HepG2 (cell line): ENCODE measurements around the gene GEMIN2. TPM values are rescaled to one million over a fixed set of nuclear protein-coding genes. Genes with fewer than 3 reads are reported as not detected.

Experiments
- FOXO1 ChIP-seq: sonication (generic); formaldehyde crosslinking; IDR thresholded peaks from 2 replicates; pipeline ENCODE4 v1.4.0; 2020; ENCODE audit warnings: missing genetic modification reagents
- KLF11 ChIP-seq: IDR thresholded peaks from 2 replicates; pipeline ENCODE4 v1.6.1; 2016; ENCODE audit warnings: missing compliant biosample characterization
- NFIC ChIP-seq: IDR thresholded peaks from 2 replicates; pipeline ENCODE4 v1.6.1; 2012; ENCODE audit warnings: mild to moderate bottlenecking, low read length, inconsistent platforms
- PAWR ChIP-seq: sonication (generic); formaldehyde crosslinking; IDR thresholded peaks from 2 replicates; pipeline ENCODE4 v1.4.0; 2020; ENCODE audit warnings: missing genetic modification reagents, mild to moderate bottlenecking, borderline replicate concordance
- SRF ChIP-seq: IDR thresholded peaks from 2 replicates; pipeline ENCODE4 v1.6.1; 2011; ENCODE audit warnings: mild to moderate bottlenecking, low read depth, low read length, moderate library complexity
- SRSF4 ChIP-seq: fragments of 200-400 bp; formaldehyde crosslinking; IDR thresholded peaks from one replicate; pipeline ENCODE4 v1.6.1; 2018; ENCODE audit warnings: mild to moderate bottlenecking, low read depth, low read length, moderate library complexity; ENCODE audit not compliant: poor library complexity, severe bottlenecking
- TRIM24 ChIP-seq: sonication (generic); formaldehyde crosslinking; IDR thresholded peaks from 2 replicates; pipeline ENCODE4 v1.8.0; 2022; ENCODE audit warnings: mild to moderate bottlenecking, missing genetic modification reagents
- ZKSCAN1 ChIP-seq: fragments of 150-350 bp; IDR thresholded peaks from 2 replicates; pipeline ENCODE4 v1.6.1; 2014; ENCODE audit warnings: low read length
- ZNF17 ChIP-seq: sonication (generic); formaldehyde crosslinking; IDR thresholded peaks from 2 replicates; pipeline ENCODE4 v1.5.0; 2020; ENCODE audit warnings: mild to moderate bottlenecking, missing genetic modification reagents
- ZNF263 ChIP-seq: sonication (generic); formaldehyde crosslinking; IDR thresholded peaks from 2 replicates; pipeline ENCODE4 v1.4.0; 2020; ENCODE audit warnings: missing genetic modification reagents
- ZNF274 ChIP-seq: sonication (generic); formaldehyde crosslinking; IDR thresholded peaks from 2 replicates; pipeline ENCODE4 v1.5.1; 2020; ENCODE audit warnings: mild to moderate bottlenecking, missing genetic modification reagents
- ZNF562 ChIP-seq: sonication (generic); formaldehyde crosslinking; IDR thresholded peaks from 2 replicates; pipeline ENCODE4 v1.8.0; 2022; ENCODE audit warnings: missing genetic modification reagents, borderline replicate concordance
- ZNF567 ChIP-seq: sonication (generic); formaldehyde crosslinking; IDR thresholded peaks from 2 replicates; pipeline ENCODE4 v1.8.1; 2023; ENCODE audit warnings: mild to moderate bottlenecking, missing genetic modification reagents, borderline replicate concordance
- ZNF660 ChIP-seq: sonication (generic); formaldehyde crosslinking; IDR thresholded peaks from 2 replicates; pipeline ENCODE4 v1.5.1; 2020; ENCODE audit warnings: mild to moderate bottlenecking, low read depth, missing genetic modification reagents, borderline replicate concordance
- ZNF841 ChIP-seq: sonication (generic); formaldehyde crosslinking; IDR thresholded peaks from 2 replicates; pipeline ENCODE4 v1.8.1; 2023; ENCODE audit warnings: missing genetic modification reagents, borderline replicate concordance
- polyA plus RNA-seq, 8 experiments: library from polyadenylated mRNA; depleted of rRNA in 3 of 8; stranded (reverse) in 7 of 8; unstranded in 1 of 8; fragments of >200 nt; fragmentation: Illumina TruSeq in 4 of 8; extraction: Trizol in 4 of 8; gene quantifications; 2 replicates each; pipeline versions ENCODE4 v1.2.1 to v1.2.3, GENCODE V29; 2011 to 2016; ENCODE audit warnings: low read depth in 4 of 8, missing spikeins in 1 of 8, mixed read lengths in 1 of 8; ENCODE audit not compliant: insufficient read depth in 1 of 8
- total RNA-seq, 5 experiments: library from RNA; depleted of rRNA; stranded (reverse); fragments of >200 nt; fragmentation: Illumina TruSeq; extraction: Trizol; gene quantifications; 2 replicates each; pipeline ENCODE4 v1.2.3, GENCODE V29; 2016; ENCODE audit warnings: low read depth in 1 of 5
- TF ChIP-seq, protein P1 (sequence below): sonication (generic); formaldehyde crosslinking; IDR thresholded peaks from 2 replicates; pipeline ENCODE4 v1.9.0; 2021; ENCODE audit warnings: missing genetic modification reagents, mild to moderate bottlenecking, borderline replicate concordance
- TF ChIP-seq, protein P2 (sequence below): sonication (generic); formaldehyde crosslinking; conservative IDR thresholded peaks from 2 replicates; pipeline ENCODE4 v1.8.0; 2022; ENCODE audit warnings: missing genetic modification reagents
- TF ChIP-seq, protein P3 (sequence below): sonication (generic); formaldehyde crosslinking; IDR thresholded peaks from 2 replicates; pipeline ENCODE4 v1.4.0; 2020; ENCODE audit warnings: mild to moderate bottlenecking, missing genetic modification reagents

The GEMIN2 gene
- total and polyA plus RNA-seq, 2 of the 13 experiments (the other 11 are each of a cell fraction or from before 2014, with no cell fraction given): 54.8 to 110 TPM

DNA sequence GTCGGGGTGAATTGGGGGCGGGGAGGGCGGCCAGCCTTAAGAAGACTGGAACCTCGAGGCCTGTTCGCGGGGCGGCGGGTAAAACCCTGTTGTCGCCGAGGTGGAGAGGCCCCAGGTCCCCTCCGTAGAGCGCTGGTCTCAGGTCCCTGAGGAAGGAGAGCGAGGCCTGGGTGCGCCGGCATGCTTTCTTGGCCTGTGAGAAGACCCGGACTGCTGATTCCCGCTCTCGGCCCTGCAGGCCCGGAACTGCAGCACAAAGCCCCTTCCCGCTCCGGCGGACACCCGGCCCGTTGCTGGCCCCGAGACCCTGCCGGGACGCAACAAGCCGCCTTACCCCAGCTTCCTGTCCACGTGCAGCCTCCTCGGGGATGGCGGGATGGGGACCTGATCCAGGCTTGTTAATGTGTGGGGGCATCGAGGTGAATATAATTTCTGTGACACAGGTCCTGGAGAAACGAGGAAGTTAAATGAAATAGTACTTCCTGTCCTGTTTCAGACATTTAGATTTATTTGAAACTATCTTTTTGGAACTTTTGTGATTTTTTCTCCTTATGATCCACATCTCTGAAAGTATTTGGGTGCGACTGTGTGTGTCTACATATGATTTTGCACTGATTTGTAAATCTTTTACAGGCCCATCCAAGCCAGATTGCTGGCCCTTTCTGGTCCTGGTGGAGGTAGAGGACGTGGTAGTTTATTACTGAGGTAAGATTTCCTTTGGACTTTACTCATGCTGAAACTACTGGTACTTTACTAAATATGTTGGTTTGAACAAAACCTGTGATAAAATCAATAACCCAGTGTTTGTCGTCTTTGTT, 61.5 kb downstream of the GEMIN2 start (continued):
- TF ChIP-seq, protein P1, sequence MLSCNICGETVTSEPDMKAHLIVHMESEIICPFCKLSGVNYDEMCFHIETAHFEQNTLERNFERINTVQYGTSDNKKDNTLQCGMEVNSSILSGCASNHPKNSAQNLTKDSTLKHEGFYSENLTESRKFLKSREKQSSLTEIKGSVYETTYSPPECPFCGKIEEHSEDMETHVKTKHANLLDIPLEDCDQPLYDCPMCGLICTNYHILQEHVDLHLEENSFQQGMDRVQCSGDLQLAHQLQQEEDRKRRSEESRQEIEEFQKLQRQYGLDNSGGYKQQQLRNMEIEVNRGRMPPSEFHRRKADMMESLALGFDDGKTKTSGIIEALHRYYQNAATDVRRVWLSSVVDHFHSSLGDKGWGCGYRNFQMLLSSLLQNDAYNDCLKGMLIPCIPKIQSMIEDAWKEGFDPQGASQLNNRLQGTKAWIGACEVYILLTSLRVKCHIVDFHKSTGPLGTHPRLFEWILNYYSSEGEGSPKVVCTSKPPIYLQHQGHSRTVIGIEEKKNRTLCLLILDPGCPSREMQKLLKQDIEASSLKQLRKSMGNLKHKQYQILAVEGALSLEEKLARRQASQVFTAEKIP: no peak
- TF ChIP-seq SRF: no peak
- no peak; the same call in 1 of the 2 replicates for TF ChIP-seq ZNF660
- peak; percentile 20; the same call in 1 of the 2 replicates for TF ChIP-seq ZNF567
- no peak; the same call in 1 of the 2 replicates for TF ChIP-seq ZNF263 (CRISPR knock-in tag)
- peak; percentile 98 for TF ChIP-seq PAWR (CRISPR knock-in tag)
- TF ChIP-seq KLF11 (CRISPR knock-in tag): no peak; the same call in 1 of the 2 replicates
- TF ChIP-seq TRIM24 (CRISPR knock-in tag): no peak
- no peak for TF ChIP-seq ZNF562 (CRISPR knock-in tag)
- no peak for TF ChIP-seq ZKSCAN1
- TF ChIP-seq ZNF274 (CRISPR knock-in tag): peak; percentile 47; the same call in 1 of the 2 replicates
- no peak for TF ChIP-seq SRSF4
- no peak for TF ChIP-seq ZNF841
- no peak; the same call in 1 of the 2 replicates for TF ChIP-seq ZNF17
- TF ChIP-seq NFIC: no peak
- TF ChIP-seq FOXO1 (CRISPR knock-in tag): no peak; the same call in 1 of the 2 replicates
- TF ChIP-seq, protein P2, sequence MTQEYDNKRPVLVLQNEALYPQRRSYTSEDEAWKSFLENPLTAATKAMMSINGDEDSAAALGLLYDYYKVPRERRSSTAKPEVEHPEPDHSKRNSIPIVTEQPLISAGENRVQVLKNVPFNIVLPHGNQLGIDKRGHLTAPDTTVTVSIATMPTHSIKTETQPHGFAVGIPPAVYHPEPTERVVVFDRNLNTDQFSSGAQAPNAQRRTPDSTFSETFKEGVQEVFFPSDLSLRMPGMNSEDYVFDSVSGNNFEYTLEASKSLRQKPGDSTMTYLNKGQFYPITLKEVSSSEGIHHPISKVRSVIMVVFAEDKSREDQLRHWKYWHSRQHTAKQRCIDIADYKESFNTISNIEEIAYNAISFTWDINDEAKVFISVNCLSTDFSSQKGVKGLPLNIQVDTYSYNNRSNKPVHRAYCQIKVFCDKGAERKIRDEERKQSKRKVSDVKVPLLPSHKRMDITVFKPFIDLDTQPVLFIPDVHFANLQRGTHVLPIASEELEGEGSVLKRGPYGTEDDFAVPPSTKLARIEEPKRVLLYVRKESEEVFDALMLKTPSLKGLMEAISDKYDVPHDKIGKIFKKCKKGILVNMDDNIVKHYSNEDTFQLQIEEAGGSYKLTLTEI (CRISPR knock-in tag): no peak
- TF ChIP-seq, protein P3, sequence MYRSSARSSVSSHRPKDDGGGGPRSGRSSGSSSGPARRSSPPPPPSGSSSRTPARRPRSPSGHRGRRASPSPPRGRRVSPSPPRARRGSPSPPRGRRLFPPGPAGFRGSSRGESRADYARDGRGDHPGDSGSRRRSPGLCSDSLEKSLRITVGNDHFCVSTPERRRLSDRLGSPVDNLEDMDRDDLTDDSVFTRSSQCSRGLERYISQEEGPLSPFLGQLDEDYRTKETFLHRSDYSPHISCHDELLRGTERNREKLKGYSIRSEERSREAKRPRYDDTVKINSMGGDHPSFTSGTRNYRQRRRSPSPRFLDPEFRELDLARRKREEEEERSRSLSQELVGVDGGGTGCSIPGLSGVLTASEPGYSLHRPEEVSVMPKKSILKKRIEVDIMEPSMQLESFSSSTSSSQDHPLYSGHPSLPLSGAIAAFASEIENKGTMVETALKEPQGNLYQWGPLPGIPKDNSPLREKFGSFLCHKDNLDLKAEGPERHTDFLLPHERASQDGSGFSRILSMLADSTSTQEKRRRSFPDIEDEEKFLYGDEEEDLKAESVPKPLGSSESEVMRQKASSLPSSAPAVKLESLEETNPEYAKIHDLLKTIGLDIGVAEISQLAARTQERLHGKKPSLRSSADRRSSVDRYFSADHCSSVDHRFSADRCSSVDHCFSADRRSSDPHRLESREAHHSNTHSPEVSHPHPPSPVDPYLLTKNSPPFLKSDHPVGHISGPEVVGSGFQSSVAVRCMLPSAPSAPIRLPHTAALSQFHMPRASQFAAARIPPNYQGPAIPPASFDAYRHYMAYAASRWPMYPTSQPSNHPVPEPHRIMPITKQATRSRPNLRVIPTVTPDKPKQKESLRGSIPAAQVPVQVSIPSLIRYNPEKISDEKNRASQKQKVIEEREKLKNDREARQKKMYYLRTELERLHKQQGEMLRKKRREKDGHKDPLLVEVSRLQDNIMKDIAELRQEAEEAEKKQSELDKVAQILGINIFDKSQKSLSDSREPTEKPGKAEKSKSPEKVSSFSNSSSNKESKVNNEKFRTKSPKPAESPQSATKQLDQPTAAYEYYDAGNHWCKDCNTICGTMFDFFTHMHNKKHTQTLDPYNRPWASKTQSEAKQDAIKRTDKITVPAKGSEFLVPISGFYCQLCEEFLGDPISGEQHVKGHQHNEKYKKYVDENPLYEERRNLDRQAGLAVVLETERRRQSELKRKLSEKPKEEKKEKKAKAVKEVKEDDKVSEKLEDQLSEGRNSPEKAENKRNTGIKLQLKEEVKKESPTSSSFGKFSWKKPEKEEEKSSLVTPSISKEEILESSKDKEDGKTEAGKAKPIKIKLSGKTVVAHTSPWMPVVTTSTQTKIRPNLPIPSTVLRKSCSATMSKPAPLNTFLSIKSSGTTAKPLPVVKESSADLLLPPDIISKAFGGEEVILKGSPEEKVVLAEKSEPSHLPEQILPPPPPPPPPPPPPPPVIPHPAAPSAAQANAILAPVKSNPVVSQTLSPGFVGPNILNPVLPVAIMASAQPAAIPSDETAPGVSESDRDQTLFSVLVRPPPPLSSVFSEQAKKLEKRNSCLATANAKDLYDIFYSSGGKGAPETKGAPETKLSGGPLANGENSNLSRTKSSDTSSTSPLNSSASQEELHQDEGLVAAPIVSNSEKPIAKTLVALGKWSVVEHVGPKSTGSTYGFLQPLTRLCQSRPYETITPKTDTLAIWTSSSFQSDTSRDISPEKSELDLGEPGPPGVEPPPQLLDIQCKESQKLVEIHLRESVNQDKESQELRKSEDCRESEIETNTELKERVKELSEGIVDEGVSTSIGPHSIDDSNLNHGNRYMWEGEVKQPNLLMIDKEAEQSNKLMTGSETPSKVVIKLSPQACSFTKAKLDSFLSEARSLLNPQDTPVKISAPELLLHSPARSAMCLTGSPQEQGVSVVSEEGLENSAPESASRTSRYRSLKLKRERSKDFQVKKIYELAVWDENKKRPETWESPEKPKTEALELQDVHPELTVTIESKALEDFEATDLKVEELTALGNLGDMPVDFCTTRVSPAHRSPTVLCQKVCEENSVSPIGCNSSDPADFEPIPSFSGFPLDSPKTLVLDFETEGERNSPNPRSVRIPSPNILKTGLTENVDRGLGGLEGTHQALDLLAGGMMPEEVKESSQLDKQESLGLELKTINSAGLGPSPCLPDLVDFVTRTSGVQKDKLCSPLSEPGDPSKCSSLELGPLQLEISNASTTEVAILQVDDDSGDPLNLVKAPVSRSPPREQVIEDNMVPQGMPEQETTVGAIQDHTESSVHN (CRISPR knock-in tag): no peak
